GM08714 (cell line): ENCODE measurements around the gene RPRD1B.
"Not testable (repeated sequence)": the region's sequence is repeated elsewhere in the genome, so short reads cannot be mapped to it uniquely, and the experiment has no call there.

Experiments used
- H3K4me3 ChIP-seq: fragments of 200-500 bp; sonication (Bioruptor generic); 2 replicates; pipeline ENCODE4 v1.5.1; 2014; ENCODE audit warnings: mild to moderate bottlenecking, low read length, inconsistent platforms
- ZNF274 ChIP-seq: IDR thresholded peaks from 2 replicates; pipeline ENCODE4 v1.6.1; 2012; ENCODE audit warnings: mild to moderate bottlenecking, low read depth, low read length

Gene RPRD1B

DNA sequence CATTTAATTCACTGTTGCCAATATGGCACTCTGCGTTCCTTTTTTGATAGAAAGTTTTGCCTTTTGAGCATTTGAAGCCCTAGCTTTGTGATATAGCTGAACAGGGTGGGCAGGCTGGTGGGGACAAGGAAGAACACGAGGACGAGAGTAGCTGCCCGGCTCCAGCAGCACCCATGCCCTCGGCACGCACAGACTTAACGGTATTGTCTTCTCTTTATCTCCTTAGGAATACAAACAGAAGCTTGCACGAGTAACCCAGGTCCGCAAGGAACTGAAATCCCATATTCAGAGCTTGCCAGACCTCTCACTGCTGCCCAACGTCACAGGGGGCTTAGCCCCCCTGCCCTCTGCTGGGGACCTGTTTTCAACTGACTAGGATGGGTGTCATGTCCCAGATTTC, 56.0 kb downstream of the RPRD1B start:
- no peak overlapping the region for H3K4me3 ChIP-seq
- TF ChIP-seq ZNF274: no peak

DNA sequence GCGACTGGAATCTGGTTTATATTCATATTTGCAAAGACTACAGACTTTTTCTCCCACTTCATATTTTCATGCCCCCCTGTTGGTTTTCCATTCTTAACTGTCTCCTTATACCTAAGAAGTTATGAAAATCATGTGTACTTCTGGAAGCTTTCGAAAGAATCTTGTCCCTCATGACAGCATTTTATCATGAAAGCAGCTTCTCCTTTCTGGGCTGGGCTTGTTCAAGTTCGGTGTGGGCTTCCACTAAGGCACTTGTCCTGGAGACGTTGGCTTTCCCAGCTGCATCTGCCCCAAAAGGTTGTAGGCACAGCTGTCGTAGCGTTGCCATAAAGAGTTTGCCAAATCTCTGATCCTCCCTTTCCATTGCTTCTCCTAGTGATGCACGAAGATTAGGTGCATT, 56.5 kb downstream of the RPRD1B start:
- H3K4me3 ChIP-seq: no peak overlapping the region
- no peak for TF ChIP-seq ZNF274

DNA sequence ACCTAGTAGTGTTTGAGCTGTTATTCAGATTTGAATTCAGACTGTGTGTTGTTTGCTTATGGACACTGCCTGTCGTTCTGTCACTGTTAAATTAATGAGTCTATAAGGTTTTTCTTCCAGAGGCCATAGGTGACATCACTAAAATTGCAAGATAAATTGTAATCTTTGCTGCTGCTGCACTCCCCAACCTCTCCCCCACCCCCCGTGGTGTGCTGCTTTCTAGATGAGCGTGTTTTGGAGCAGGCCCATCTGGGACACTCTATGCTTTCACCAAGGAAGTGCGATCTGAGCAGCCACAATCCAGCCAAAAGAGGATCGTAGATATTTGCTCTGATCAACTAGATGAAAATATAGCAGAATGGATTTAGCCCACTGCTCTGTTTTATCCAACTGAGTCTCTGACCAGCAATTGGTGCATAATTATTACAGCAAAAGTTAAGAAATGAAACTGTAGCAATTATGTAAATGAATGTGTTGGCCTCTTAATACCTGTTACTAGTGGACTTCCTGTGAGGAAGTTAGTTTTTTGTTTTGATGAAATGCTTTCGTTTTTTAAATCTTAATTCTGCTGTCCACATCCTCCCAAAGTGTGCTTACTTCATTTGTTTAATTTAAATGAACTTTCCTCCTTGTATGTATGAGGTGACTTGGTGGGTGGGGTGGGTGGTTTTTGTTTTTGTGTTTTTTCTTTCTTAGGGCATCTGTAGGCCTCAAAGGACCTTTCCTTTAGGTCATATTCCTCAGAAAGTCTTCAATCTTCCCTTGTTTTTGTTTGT, 58.1 kb downstream of the RPRD1B start:
- TF ChIP-seq ZNF274: no peak

DNA sequence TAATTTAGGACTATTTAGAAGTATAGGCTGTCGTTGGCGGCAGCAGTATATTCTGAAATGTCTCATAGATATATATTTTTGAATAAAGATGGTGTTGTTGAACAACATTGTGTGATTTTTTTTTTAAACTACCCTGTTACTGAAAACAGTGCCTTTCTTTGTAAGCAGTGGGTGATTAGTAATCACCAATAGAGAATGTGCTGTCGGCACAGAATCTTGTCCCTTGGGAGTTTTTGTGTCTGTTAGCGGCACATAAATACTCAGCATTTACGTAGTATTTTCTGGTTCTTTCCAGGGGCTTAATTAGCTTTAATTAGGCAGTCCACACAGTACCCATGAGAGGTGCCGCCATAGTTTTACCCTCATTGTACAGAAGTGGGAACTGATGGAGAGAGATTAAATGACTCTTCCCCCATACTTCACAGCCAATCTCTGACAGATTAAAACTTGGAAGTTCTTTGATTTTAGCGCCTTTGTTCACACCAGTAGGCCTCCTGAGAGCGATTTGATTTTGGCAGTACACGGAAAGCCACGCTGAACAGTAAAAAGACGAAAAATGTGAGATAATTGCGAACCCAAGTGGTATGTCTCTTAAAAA, 58.8 kb downstream of the RPRD1B start:
- no peak overlapping the region for H3K4me3 ChIP-seq
- no peak for TF ChIP-seq ZNF274

More for the DNA sequence above, 58.1 kb downstream of the RPRD1B start:
- no peak overlapping the region for H3K4me3 ChIP-seq

DNA sequence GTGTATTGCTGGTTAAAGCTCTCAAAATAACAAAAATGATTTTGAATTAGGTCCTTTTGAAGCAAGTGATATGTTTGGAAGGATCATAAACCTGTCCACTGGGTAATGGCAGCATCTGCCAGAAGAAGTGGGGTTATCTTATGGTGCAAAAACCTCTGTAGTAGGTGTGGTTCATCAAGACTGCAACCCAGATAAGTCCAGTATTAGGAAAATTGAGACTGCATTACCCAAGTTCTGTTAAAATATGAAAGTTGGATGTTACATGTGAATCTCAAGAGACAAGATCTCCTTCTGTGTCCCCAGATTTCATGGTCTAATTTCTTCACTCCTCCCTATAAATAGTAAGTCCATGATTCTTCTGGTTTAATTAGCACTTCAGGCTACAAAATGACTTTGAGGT, 59.4 kb downstream of the RPRD1B start:
- no peak overlapping the region for H3K4me3 ChIP-seq
- TF ChIP-seq ZNF274: no peak

DNA sequence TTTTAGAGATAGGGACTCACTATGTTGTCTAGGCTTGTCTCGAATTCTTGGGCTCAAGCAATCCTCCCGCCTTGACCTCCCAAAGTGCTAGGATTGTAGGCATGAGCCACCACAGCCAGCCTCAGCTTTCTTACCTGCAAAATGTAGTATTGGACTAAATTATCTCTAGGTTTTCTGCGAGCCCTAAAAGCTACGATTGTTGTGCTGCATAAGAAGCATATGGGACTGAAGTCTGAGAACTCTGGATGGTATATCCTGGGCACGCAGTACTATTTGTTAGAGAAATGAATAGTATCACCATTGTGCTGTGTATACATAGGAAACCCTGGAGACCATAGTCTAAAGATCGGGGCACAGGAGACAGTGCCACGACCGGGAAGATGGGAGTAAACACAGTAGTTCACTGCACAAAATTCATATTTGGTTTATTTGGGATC, 60.1 kb downstream of the RPRD1B start:
- TF ChIP-seq ZNF274: no peak
- H3K4me3 ChIP-seq: no peak overlapping the region

DNA sequence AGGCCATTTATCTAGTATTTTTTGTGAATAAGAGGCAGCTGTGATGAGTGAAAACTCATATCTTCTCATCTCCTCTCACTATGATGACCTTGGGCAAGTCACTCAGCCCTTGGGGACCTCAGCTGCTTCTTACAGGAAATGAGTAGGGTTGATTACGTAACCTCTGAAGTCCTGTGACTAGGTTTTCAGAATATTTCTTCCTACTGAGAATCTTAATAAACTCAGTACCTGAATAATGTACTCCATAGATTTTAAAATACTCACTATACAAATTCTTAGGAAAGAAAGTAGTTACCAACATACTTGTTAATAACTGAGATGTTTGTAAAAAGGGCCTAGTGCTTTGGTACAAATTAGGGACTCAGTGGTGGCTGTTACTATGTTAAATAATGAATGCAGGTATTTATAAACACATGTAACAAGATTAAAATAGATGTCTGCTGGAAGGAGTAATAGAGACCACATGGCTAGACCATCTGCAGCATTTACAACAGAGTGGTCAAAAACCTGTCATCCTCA, 60.9 kb downstream of the RPRD1B start:
- no peak overlapping the region for H3K4me3 ChIP-seq
- TF ChIP-seq ZNF274: no peak

DNA sequence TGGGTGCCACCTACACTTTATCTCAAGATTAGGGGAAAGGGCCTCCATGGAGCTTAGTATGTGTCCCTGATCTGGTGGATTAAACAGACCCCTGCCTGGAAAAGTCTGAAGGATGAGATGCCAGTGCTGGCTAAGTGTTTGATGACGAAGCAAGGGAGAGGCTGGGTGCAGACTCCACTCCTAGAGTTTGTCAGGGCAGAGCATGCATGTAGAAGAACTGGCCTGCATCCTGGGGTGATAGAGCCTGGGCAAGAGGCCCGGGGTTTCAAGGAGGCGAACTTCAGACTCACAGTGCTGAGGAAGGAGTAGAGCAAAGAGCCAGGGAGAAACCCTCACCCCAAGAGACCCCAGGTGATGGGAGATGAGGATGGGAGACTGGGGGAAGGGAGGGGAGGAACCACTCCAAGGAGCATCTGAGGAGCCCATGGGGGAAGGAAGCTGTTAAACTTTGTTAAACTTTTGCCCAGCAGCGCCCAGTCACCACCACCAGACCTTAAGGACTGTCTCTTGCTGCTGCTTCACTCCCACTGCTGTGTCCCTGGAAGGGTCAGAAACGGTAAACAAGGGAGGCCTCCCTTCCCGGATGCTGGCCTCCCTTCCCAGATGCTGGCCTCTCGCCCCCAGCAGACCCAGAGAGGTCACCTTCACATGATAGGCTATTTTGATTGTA, 61.6 kb downstream of the RPRD1B start:
- no peak for TF ChIP-seq ZNF274
- H3K4me3 ChIP-seq: no peak overlapping the region; the same call in 1 of the 2 replicates

DNA sequence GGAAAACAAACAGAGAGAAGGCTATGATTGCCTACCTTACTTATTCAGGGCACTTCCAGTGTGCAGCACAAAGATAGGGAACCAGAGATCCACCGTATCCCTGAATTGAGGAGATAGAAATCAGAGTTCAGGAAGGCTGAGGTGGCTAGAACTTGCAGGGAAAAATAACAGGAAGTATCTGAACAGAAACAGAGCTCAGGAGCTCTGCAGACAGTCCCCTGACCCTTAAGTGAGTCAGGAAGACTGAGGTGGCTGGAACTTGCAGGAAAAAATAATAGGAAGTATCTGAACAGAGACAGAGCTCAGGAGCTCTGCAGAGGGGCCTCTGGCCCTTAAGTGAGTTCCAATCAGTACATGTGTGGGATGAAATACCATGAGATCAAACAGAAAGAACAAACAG, 65.4 kb downstream of the RPRD1B start:
- no peak overlapping the region for H3K4me3 ChIP-seq
- no peak for TF ChIP-seq ZNF274

DNA sequence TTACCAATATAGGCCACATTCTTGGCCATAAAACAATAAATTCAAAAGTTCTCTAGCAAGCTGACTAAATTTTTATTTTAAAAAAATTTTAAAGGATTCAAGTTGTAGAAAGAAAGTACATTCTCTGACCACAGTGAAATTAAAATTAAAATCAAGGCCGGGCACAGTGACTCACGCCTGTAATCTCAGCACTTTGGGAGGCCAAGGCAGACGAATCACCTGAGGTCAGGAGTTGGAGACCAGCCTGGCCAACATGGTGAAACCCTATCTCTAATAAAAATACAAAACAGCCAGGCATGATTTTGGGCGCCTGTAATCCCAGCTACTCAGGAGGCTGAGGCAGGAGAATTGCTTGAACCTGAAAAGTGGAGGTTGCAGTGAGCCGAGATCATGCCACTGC, 68.7 kb downstream of the RPRD1B start:
- not testable (repeated sequence) for H3K4me3 ChIP-seq

DNA sequence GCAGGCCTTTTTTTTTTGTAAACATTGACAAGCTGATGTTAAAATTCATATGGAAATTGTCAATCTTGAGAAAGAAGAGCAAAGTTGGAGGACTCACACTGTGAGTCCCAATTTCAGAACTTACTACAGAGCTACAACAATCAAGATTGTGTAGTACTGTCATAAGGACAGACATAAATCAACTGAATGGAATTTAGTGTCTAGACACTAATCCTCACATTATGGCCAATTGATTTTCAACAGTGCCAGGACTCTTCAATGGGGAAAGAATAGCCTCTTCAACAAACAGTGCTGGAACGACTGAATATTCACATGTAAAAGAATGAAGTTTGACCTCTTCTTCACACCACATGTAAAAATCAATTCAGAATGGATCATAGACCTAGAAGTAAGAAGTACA, 70.7 kb downstream of the RPRD1B start:
- TF ChIP-seq ZNF274: no peak
- no peak overlapping the region for H3K4me3 ChIP-seq

DNA sequence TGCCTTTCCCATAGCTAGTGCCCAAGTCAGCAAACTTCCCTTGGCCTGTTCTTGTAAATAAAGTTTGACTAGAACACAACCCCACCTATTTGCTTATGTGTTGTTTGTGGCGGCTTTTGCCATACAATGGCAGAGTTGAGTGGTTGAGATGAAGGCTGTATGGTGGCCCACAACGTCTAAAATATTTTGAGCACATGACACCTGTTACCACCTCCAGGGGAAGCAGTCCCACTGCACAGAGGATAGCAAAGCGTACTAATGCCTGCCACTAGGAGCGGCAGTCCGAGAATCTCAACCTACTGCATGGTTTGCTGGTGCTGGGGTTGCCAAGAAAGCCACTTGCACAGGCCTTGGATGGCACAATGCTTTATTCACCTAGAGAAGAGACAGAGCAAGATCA, 72.9 kb downstream of the RPRD1B start:
- H3K4me3 ChIP-seq: no peak overlapping the region
- no peak for TF ChIP-seq ZNF274

DNA sequence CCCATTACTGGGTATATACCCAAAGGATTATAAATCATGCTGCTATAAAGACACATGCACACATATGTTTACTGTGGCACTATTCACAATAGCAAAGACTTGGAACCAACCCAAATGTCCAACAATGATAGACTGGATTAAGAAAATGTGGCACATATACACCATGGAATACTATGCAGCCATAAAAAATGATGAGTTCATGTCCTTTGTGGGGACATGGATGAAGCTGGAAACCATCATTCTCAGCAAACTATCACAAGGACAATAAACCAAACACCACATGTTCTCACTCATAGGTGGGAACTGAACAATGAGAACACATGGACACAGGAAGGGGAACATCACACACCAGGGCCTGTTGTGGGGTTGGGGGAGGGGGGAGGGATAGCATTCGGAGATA, 73.8 kb downstream of the RPRD1B start:
- H3K4me3 ChIP-seq: not testable (repeated sequence)

DNA sequence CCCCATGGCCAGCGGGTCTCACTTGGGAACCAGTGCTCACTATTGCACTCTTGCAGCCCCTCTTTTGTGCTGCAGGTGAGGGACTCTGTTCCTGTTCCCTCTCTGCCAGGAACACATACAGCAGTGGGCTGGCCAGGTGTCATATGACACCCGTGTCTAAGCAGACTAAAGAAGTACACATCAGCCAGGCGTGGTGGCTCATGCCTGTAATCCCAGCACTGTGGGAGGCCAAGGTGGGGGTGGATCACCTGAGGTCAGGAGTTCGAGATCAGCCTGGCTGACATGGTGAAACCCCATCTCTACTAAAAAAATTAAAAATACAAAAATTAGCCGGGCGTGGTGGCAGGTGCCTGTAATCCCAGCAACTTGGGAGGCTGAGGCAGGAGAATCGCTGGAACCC, 74.4 kb downstream of the RPRD1B start:
- H3K4me3 ChIP-seq: not testable (repeated sequence)

DNA sequence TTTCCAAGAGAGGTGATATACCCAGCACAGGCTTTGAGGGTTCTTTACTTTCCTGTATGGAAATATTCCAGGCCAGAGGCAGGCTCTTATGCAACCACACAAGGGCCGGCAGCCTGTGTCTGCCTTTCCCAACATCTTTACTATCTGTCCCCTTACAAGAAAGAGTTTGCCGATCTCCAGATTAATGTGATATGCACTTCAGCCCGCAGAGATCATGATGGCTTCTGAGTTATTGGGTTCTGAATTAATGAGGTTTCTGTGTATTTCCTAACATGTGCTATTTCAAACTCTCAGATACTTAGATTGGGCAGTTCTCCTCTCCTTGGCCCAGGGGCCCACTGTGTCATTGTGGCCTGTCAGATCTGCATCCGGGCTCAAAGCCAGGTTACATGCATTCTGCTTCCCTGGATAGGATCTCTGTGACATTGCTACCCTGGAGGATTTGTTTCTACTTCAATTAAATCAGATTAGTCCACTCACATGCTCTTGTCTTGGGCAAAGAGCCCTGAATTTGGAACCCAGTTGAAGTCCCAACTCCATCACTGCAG, 75.0 kb downstream of the RPRD1B start:
- TF ChIP-seq ZNF274: no peak

More for the DNA sequence above, 75.0 kb downstream of the RPRD1B start:
- no peak overlapping the region for H3K4me3 ChIP-seq
